Measurements from ENCODE around the gene CSGALNACT2. TPM values are rescaled to one million over a fixed set of nuclear protein-coding genes. Genes with fewer than 3 reads are reported as not detected.

The CSGALNACT2 gene
- total RNA-seq, 1 experiment from 2014 or later, result 22.3 TPM

- POLR2A ChIA-PET, result no interaction called here
- no peak overlapping the region for H3K4me3 ChIP-seq (ENCODE audit: low read depth in 2 of 2, low read length in 2 of 2)
- no peaks in the 10 kb centered on the region for H3K9me3 ChIP-seq (ENCODE audit: control insufficient read depth, insufficient read depth, low read depth, low read length)
- CTCF ChIA-PET, result no interaction called here
- H3K4me1 ChIP-seq (ENCODE audit: control insufficient read depth, insufficient read depth, low read length), result peaks cover 14% of the 10 kb centered on the region
- BruUV-seq (replicated peaks), result no TSS peak
- H3K36me3 ChIP-seq (ENCODE audit: control insufficient read depth, insufficient read depth, low read length), result no peaks in the 10 kb centered on the region
- no peaks in the 10 kb centered on the region for H3K27me3 ChIP-seq (ENCODE audit: control insufficient read depth, insufficient read depth, low read length)
- no peak overlapping the region for H3K27ac ChIP-seq (ENCODE audit: low read length)
- in situ Hi-C loops (cut with HindIII; ENCODE audit: low pct_unique_long_range_greater_than_20kb, low sequenced_read_pairs) (no loop called here), intact Hi-C loops (cut with micrococcal nuclease; ENCODE audit: unreplicated experiment) (no loop called here)
- ATAC-seq (no peak), DNase-seq (ENCODE audit: low read depth, low spot score) (no peak)
- TF ChIP-seq REST (IDR thresholded peaks at IDR 0.05; ENCODE audit: insufficient read depth in 1 of 2, low read depth in 2 of 2, low read length in 1 of 2) (no peak), POLR2AphosphoS5 (IDR thresholded peaks at IDR 0.05; ENCODE audit: low read depth, low read length) (no peak), CTCF (IDR thresholded peaks at IDR 0.05) (no peak), SIN3A (IDR thresholded peaks at IDR 0.05; ENCODE audit: borderline replicate concordance, insufficient read depth, low read depth, low read length) (no peak), TCF7L2 (IDR thresholded peaks at IDR 0.05; ENCODE audit: low read depth, low read length) (no peak)
Measured at GRCh38 chr10:43217563-43218205, 79.4 kb downstream of the CSGALNACT2 start.

- TF ChIP-seq TCF7L2 (IDR thresholded peaks at IDR 0.05; ENCODE audit: low read depth, low read length) (no peak), REST (IDR thresholded peaks at IDR 0.05; ENCODE audit: insufficient read depth in 1 of 2, low read depth in 2 of 2, low read length in 1 of 2) (no peak), POLR2AphosphoS5 (IDR thresholded peaks at IDR 0.05; ENCODE audit: low read depth, low read length) (no peak), CTCF (IDR thresholded peaks at IDR 0.05) (no peak), SIN3A (IDR thresholded peaks at IDR 0.05; ENCODE audit: borderline replicate concordance, insufficient read depth, low read depth, low read length) (no peak)
- no TSS peak for BruUV-seq (replicated peaks)
- Histone ChIP-seq H3K4me3 (ENCODE audit: low read depth in 2 of 2, low read length in 2 of 2) (no peak overlapping the region), H3K27me3 (ENCODE audit: control insufficient read depth, insufficient read depth, low read length) (no peaks in the 10 kb centered on the region), H3K36me3 (ENCODE audit: control insufficient read depth, insufficient read depth, low read length) (no peaks in the 10 kb centered on the region), H3K4me1 (ENCODE audit: control insufficient read depth, insufficient read depth, low read length) (peaks cover 14% of the 10 kb centered on the region), H3K27ac (ENCODE audit: low read length) (no peak overlapping the region), H3K9me3 (ENCODE audit: control insufficient read depth, insufficient read depth, low read depth, low read length) (no peaks in the 10 kb centered on the region)
- intact Hi-C loops (cut with micrococcal nuclease; ENCODE audit: unreplicated experiment), result no loop called here
- ATAC-seq, result no peak
- POLR2A ChIA-PET, result no interaction called here
- CTCF ChIA-PET, result no interaction called here
- DNase-seq (ENCODE audit: low read depth, low spot score), result no peak
- in situ Hi-C loops (cut with HindIII; ENCODE audit: low pct_unique_long_range_greater_than_20kb, low sequenced_read_pairs), result no loop called here
Measured at GRCh38 chr10:43218206-43218950, 80.1 kb downstream of the CSGALNACT2 start.

Measured in Panc1 (cell line).